ENCODE measurements around the gene CMTM7. TPM values are rescaled to one million over a fixed set of nuclear protein-coding genes. Genes with fewer than 3 reads are reported as not detected.

The CMTM7 gene
- total RNA-seq, 3 donors from 2014 or later (not counting 1 experiment from before 2014, with no cell fraction given), result 4.1 to 16.7 (median 12.8) TPM

GRCh38 chr3:32401556-32402081 lies 10.0 kb downstream of the CMTM7 start:
- H3K4me3 Mint-ChIP-seq, result peak overlapping the region; percentile 93
- H3K27ac ChIP-seq (ENCODE audit: low read length), result peak overlapping the region; percentile 68
- no peaks in the 10 kb centered on the region for H3K27me3 Mint-ChIP-seq (ENCODE audit: low read depth in 2 of 2)
- H3K4me1 Mint-ChIP-seq, result peaks cover 31% of the 10 kb centered on the region in 2 donors
- under 1% methylated on average over 41 of the region's 41 CpGs for WGBS (ENCODE audit: insufficient coverage)
- intact Hi-C loops (cut with micrococcal nuclease), result no loop called here
- no peaks in the 10 kb centered on the region for H3K9me3 ChIP-seq (ENCODE audit: control insufficient read depth, insufficient read depth, low read length)
- H3K27ac Mint-ChIP-seq, result peak overlapping the region; percentile 89 to 94
- H3K4me1 ChIP-seq (ENCODE audit: control insufficient read depth, insufficient read depth, low read length), result peaks cover 23% of the 10 kb centered on the region
- no peaks in the 10 kb centered on the region for H3K36me3 ChIP-seq (ENCODE audit: control insufficient read depth, insufficient read depth, low read length)
- no peaks in the 10 kb centered on the region for H3K9me3 Mint-ChIP-seq
- ATAC-seq (peak; percentile 74 to 80 (median 77)), DNase-seq (peak; percentile 33 to 81)
- peak overlapping the region; percentile 45 for H3K4me3 ChIP-seq (ENCODE audit: low read length)
- H3K27me3 ChIP-seq (ENCODE audit: control insufficient read depth, insufficient read depth, low read length), result no peaks in the 10 kb centered on the region
- H3K36me3 Mint-ChIP-seq, result no peaks in the 10 kb centered on the region
- no peak for TF ChIP-seq CTCF (IDR thresholded peaks at IDR 0.05)

- Mint-ChIP-seq H3K36me3 (no peaks in the 10 kb centered on the region), H3K27me3 (ENCODE audit: low read depth in 2 of 2) (no peaks in the 10 kb centered on the region), H3K4me1 (peaks cover 23 to 33% of the 10 kb centered on the region in 2 donors), H3K9me3 (no peaks in the 10 kb centered on the region), H3K27ac (peak overlapping the region in 1 of 2 donors; percentile 89), H3K4me3 (no peak overlapping the region)
- H3K27ac ChIP-seq (ENCODE audit: low read length), result no peak overlapping the region
- no peaks in the 10 kb centered on the region for H3K9me3 ChIP-seq (ENCODE audit: control insufficient read depth, insufficient read depth, low read length)
- H3K27me3 ChIP-seq (ENCODE audit: control insufficient read depth, insufficient read depth, low read length), result no peaks in the 10 kb centered on the region
- 83% methylated on average over 1 of the region's 3 CpGs for WGBS (ENCODE audit: insufficient coverage)
- intact Hi-C loops (cut with micrococcal nuclease), result no loop called here
- no peak for TF ChIP-seq CTCF (IDR thresholded peaks at IDR 0.05)
- no peak for DNase-seq
- ATAC-seq, result no peak
- H3K4me3 ChIP-seq (ENCODE audit: low read length), result no peak overlapping the region
- H3K4me1 ChIP-seq (ENCODE audit: control insufficient read depth, insufficient read depth, low read length), result peaks cover 23% of the 10 kb centered on the region
- H3K36me3 ChIP-seq (ENCODE audit: control insufficient read depth, insufficient read depth, low read length), result no peaks in the 10 kb centered on the region
Measured at GRCh38 chr3:32403663-32404062, 12.0 kb downstream of the CMTM7 start.

- no peak overlapping the region for H3K4me3 Mint-ChIP-seq
- H3K27me3 Mint-ChIP-seq (ENCODE audit: low read depth in 2 of 2), result no peaks in the 10 kb centered on the region
- Histone ChIP-seq H3K27ac (ENCODE audit: low read length) (no peak overlapping the region), H3K36me3 (ENCODE audit: control insufficient read depth, insufficient read depth, low read length) (no peaks in the 10 kb centered on the region), H3K4me3 (ENCODE audit: low read length) (no peak overlapping the region), H3K4me1 (ENCODE audit: control insufficient read depth, insufficient read depth, low read length) (peaks cover 16% of the 10 kb centered on the region), H3K9me3 (ENCODE audit: control insufficient read depth, insufficient read depth, low read length) (no peaks in the 10 kb centered on the region), H3K27me3 (ENCODE audit: control insufficient read depth, insufficient read depth, low read length) (no peaks in the 10 kb centered on the region)
- TF ChIP-seq CTCF (IDR thresholded peaks at IDR 0.05), result no peak
- H3K9me3 Mint-ChIP-seq, result no peaks in the 10 kb centered on the region
- no peaks in the 10 kb centered on the region for H3K36me3 Mint-ChIP-seq
- no peak for ATAC-seq
- no peak overlapping the region for H3K27ac Mint-ChIP-seq
- H3K4me1 Mint-ChIP-seq, result peaks cover 21 to 33% of the 10 kb centered on the region in 2 donors
- intact Hi-C loops (cut with micrococcal nuclease), result no loop called here
- no peak for DNase-seq
- 76% methylated on average over 1 of the region's 1 CpG for WGBS (ENCODE audit: insufficient coverage)
Measured at GRCh38 chr3:32404714-32405113, 13.1 kb downstream of the CMTM7 start.

- H3K4me1 Mint-ChIP-seq, result peaks cover 21 to 33% of the 10 kb centered on the region in 2 donors
Measured at GRCh38 chr3:32405155-32405554, 13.5 kb downstream of the CMTM7 start.

More at GRCh38 chr3:32405155-32405554, 13.5 kb downstream of the CMTM7 start:
- ATAC-seq (no peak), DNase-seq (no peak)
- 85% methylated on average over 2 of the region's 2 CpGs for WGBS (ENCODE audit: insufficient coverage)
- intact Hi-C loops (cut with micrococcal nuclease), result no loop called here
- Mint-ChIP-seq H3K36me3 (no peaks in the 10 kb centered on the region), H3K9me3 (no peaks in the 10 kb centered on the region), H3K27ac (no peak overlapping the region), H3K27me3 (ENCODE audit: low read depth in 2 of 2) (no peaks in the 10 kb centered on the region), H3K4me3 (no peak overlapping the region)
- peaks cover 16% of the 10 kb centered on the region for H3K4me1 ChIP-seq (ENCODE audit: control insufficient read depth, insufficient read depth, low read length)
- H3K27me3 ChIP-seq (ENCODE audit: control insufficient read depth, insufficient read depth, low read length), result no peaks in the 10 kb centered on the region
- H3K9me3 ChIP-seq (ENCODE audit: control insufficient read depth, insufficient read depth, low read length), result no peaks in the 10 kb centered on the region
- no peaks in the 10 kb centered on the region for H3K36me3 ChIP-seq (ENCODE audit: control insufficient read depth, insufficient read depth, low read length)
- TF ChIP-seq CTCF (IDR thresholded peaks at IDR 0.05), result no peak
- H3K4me3 ChIP-seq (ENCODE audit: low read length), result no peak overlapping the region
- no peak overlapping the region for H3K27ac ChIP-seq (ENCODE audit: low read length)

All from natural killer cell (primary cell).